IMR-90 (cell line): ENCODE measurements around the gene NGEF. TPM values are rescaled to one million over a fixed set of nuclear protein-coding genes. Genes with fewer than 3 reads are reported as not detected.

ENCODE experiments used
- ATAC-seq: fragments of 200-7000 bp; cut with Tn5 transposase; 2 replicates; pipeline ENCODE4 v1.9.1; 2020; ENCODE audit warnings: low read depth, mild to moderate bottlenecking, moderate library complexity
- BruUV-seq: library from RNA; stranded (reverse); fragments of 400-500 nt; replicated peaks from 2 replicates; lab custom pipeline; 2021; lab: Mats Ljungman, UMichigan
- CTCF ChIA-PET: fragments of 300-600 bp; formaldehyde crosslinking; extraction: SDS; loops from one replicate; lab custom pipeline; 2021; ENCODE audit warnings: antibody characterized with exemption; lab: Yijun Ruan, JAX
- POLR2A ChIA-PET: fragments of 300-600 bp; sonication (Branson Sonifier 250); formaldehyde crosslinking; loops from one replicate; lab custom pipeline; 2022; ENCODE audit warnings: antibody characterized with exemption; ENCODE audit not compliant: unreplicated experiment; lab: Charles Lee
- DNase-seq: peaks from one replicate; pipeline ENCODE4 v3.0.0; 2013
- H2AFZ ChIP-seq: replicated peaks from 2 replicates; pipeline ENCODE3; 2013; ENCODE audit warnings: low read length, mild to moderate bottlenecking; ENCODE audit not compliant: poor library complexity
- H2AK5ac ChIP-seq: 2 replicates; pipeline ENCODE4 v1.6.1; 2013; ENCODE audit warnings: low read depth, low read length, inconsistent platforms
- H2AK9ac ChIP-seq: replicated peaks from 2 replicates; pipeline ENCODE3; 2013; ENCODE audit warnings: mild to moderate bottlenecking, low read depth, low read length, moderate library complexity; ENCODE audit not compliant: poor library complexity
- H2BK120ac ChIP-seq: 2 replicates; pipeline ENCODE4 v1.6.1; 2013; ENCODE audit warnings: low read depth, low read length, inconsistent platforms
- H2BK15ac ChIP-seq: 3 replicates; pipeline ENCODE4 v1.6.1; 2013; ENCODE audit warnings: low read depth, low read length, inconsistent platforms
- H2BK20ac ChIP-seq: 2 replicates; pipeline ENCODE4 v1.6.1; 2013; ENCODE audit warnings: low read depth, mild to moderate bottlenecking, inconsistent platforms, low read length, moderate library complexity
- H2BK5ac ChIP-seq: 2 replicates; pipeline ENCODE4 v1.6.1; 2013; ENCODE audit warnings: mild to moderate bottlenecking, low read depth, low read length, inconsistent platforms; ENCODE audit not compliant: poor library complexity, severe bottlenecking
- H3K14ac ChIP-seq: replicated peaks from 2 replicates; pipeline ENCODE4 v1.6.1; 2013; ENCODE audit warnings: low read depth, low read length, inconsistent platforms
- H3K18ac ChIP-seq: 2 replicates; pipeline ENCODE4 v1.6.1; 2013; ENCODE audit warnings: low read depth, low read length, control low read depth
- H3K23ac ChIP-seq: 2 replicates; pipeline ENCODE4 v1.6.1; 2013; ENCODE audit warnings: low read depth, low read length, inconsistent platforms
- H3K27ac ChIP-seq: 2 replicates; pipeline ENCODE4 v1.5.1; 2013; ENCODE audit warnings: mild to moderate bottlenecking, control low read depth, low read length; ENCODE audit not compliant: insufficient read depth
- H3K27me3 ChIP-seq: 2 replicates; pipeline ENCODE4 v1.6.1; 2013; ENCODE audit warnings: low read length; ENCODE audit not compliant: control insufficient read depth, insufficient read depth
- H3K36me3 ChIP-seq: 2 replicates; pipeline ENCODE4 v1.6.1; 2013; ENCODE audit warnings: low read length, mixed read lengths; ENCODE audit not compliant: control insufficient read depth, insufficient read depth
- H3K4ac ChIP-seq: 2 replicates; pipeline ENCODE4 v1.6.1; 2013; ENCODE audit warnings: low read depth, low read length, inconsistent platforms
- H3K4me1 ChIP-seq: 2 replicates; pipeline ENCODE4 v1.6.1; 2013; ENCODE audit warnings: low read length, mixed read lengths; ENCODE audit not compliant: control insufficient read depth, insufficient read depth
- H3K4me2 ChIP-seq: 2 replicates; pipeline ENCODE4 v1.6.1; 2013; ENCODE audit warnings: low read depth, mild to moderate bottlenecking, control low read depth, low read length, moderate library complexity
- H3K4me3 ChIP-seq: 2 replicates; pipeline ENCODE4 v1.5.1; 2013; ENCODE audit warnings: low read depth, mild to moderate bottlenecking, control low read depth, low read length, moderate library complexity; ENCODE audit not compliant: insufficient read depth
- H3K56ac ChIP-seq: 2 replicates; pipeline ENCODE4 v1.6.1; 2013; ENCODE audit warnings: low read length, inconsistent platforms; ENCODE audit not compliant: insufficient read depth; ENCODE audit errors: extremely low read depth
- H3K79me1 ChIP-seq, 2 experiments: 2 replicates each; pipeline ENCODE4 v1.6.1; 2013; ENCODE audit warnings: low read length in 2 of 2, inconsistent platforms in 1 of 2, low read depth in 1 of 2
- H3K9ac ChIP-seq: 2 replicates; pipeline ENCODE4 v1.6.1; 2013; ENCODE audit warnings: low read depth, low read length, control low read depth
- H3K9me1 ChIP-seq: 2 replicates; pipeline ENCODE4 v1.6.1; 2013; ENCODE audit warnings: low read length, inconsistent platforms; ENCODE audit not compliant: insufficient read depth
- H3K9me3 ChIP-seq: 2 replicates; pipeline ENCODE4 v1.6.1; 2013; ENCODE audit warnings: low read length; ENCODE audit not compliant: control insufficient read depth, insufficient read depth
- H4K20me1 ChIP-seq: 2 replicates; pipeline ENCODE4 v1.6.1; 2013; ENCODE audit warnings: low read length, inconsistent platforms; ENCODE audit not compliant: insufficient read depth
- H4K5ac ChIP-seq: 2 replicates; pipeline ENCODE4 v1.6.1; 2013; ENCODE audit warnings: mild to moderate bottlenecking, low read depth, low read length, control low read depth
- H4K8ac ChIP-seq, 2 experiments: 2 replicates each; pipeline ENCODE4 v1.6.1; 2013; ENCODE audit warnings: low read depth in 2 of 2, low read length in 2 of 2, control low read depth in 1 of 2, inconsistent platforms in 1 of 2
- H4K91ac ChIP-seq: 2 replicates; pipeline ENCODE4 v1.6.1; 2013; ENCODE audit warnings: low read depth, low read length, inconsistent platforms; ENCODE audit not compliant: insufficient read depth
- BHLHE40 ChIP-seq: fragments of 150-350 bp; IDR thresholded peaks from 2 replicates; pipeline ENCODE4 v1.6.1; 2016; ENCODE audit warnings: mild to moderate bottlenecking, low read depth, low read length
- CEBPB ChIP-seq: IDR thresholded peaks from 2 replicates; pipeline ENCODE4 v1.6.1; 2012; ENCODE audit warnings: low read depth, low read length, improper control_type of control experiment
- CHD1 ChIP-seq: IDR thresholded peaks from 2 replicates; pipeline ENCODE4 v1.6.1; 2012; ENCODE audit warnings: low read depth, low read length, improper control_type of control experiment
- CTCF ChIP-seq: conservative IDR thresholded peaks from 2 replicates; pipeline ENCODE4 v1.5.1; 2012; ENCODE audit warnings: mild to moderate bottlenecking, low read depth, low read length, improper control_type of control experiment
- ELK1 ChIP-seq: fragments of 150-350 bp; IDR thresholded peaks from 2 replicates; pipeline ENCODE4 v1.6.1; 2016; ENCODE audit warnings: low read depth, mild to moderate bottlenecking, low read length, moderate library complexity, borderline replicate concordance
- FOS ChIP-seq: fragments of 150-350 bp; IDR thresholded peaks from 2 replicates; pipeline ENCODE4 v1.6.1; 2016; ENCODE audit warnings: low read depth, low read length
- MAFK ChIP-seq: IDR thresholded peaks from 2 replicates; pipeline ENCODE4 v1.6.1; 2012; ENCODE audit warnings: low read depth, low read length, improper control_type of control experiment
- MAZ ChIP-seq: IDR thresholded peaks from 2 replicates; pipeline ENCODE4 v1.6.1; 2012; ENCODE audit warnings: low read depth, mild to moderate bottlenecking, low read length, improper control_type of control experiment, moderate library complexity, borderline replicate concordance
- NFE2L2 ChIP-seq: fragments of 150-350 bp; IDR thresholded peaks from 2 replicates; pipeline ENCODE4 v1.6.1; 2016; ENCODE audit warnings: low read depth, mild to moderate bottlenecking, low read length
- POLR2A ChIP-seq: IDR thresholded peaks from 2 replicates; pipeline ENCODE4 v1.6.1; 2012; ENCODE audit warnings: mild to moderate bottlenecking, low read depth, low read length
- RAD21 ChIP-seq: IDR thresholded peaks from 2 replicates; pipeline ENCODE4 v1.6.1; 2012; ENCODE audit warnings: low read length, improper control_type of control experiment
- RCOR1 ChIP-seq: IDR thresholded peaks from 2 replicates; pipeline ENCODE4 v1.6.1; 2012; ENCODE audit warnings: mild to moderate bottlenecking, low read length, improper control_type of control experiment; ENCODE audit not compliant: insufficient replicate concordance
- RFX5 ChIP-seq: IDR thresholded peaks from 2 replicates; pipeline ENCODE4 v1.8.0; 2012; ENCODE audit warnings: low read depth, mild to moderate bottlenecking, low read length, moderate library complexity
- SMC3 ChIP-seq: fragments of 150-350 bp; IDR thresholded peaks from 2 replicates; pipeline ENCODE4 v1.6.1; 2016; ENCODE audit warnings: low read depth, mild to moderate bottlenecking, antibody characterized with exemption, low read length, moderate library complexity
- WGBS, 2 experiments: methylation state at CpG; one replicate each; pipeline versions ENCODE4 v1.1.5 to v1.1.7; 2013; ENCODE audit warnings: missing lambda C conversion rate in 2 of 2; ENCODE audit not compliant: insufficient read length in 1 of 2; ENCODE audit errors: extremely low coverage in 2 of 2; 5-methylcytosine and 5-hydroxymethylcytosine counted together
- dilution Hi-C: fragments of 300-500 bp; cut with HindIII; formaldehyde crosslinking; loops from one replicate; pipeline ENCODE4 v1.14.3; 2018; ENCODE audit warnings: low sequenced_read_pairs; ENCODE audit not compliant: unreplicated experiment
- in situ Hi-C: fragments of 300-500 bp; cut with MboI; formaldehyde crosslinking; loops from 3 replicates; pipeline ENCODE4 v1.14.3; 2019; ENCODE audit warnings: low sequenced_read_pairs, inconsistent platforms, mixed read lengths
- intact Hi-C: fragments of 100-400 bp; cut with micrococcal nuclease; formaldehyde crosslinking; loops from 2 replicates; pipeline ENCODE4 v1.10.0; 2022
- polyA plus RNA-seq, 3 experiments: library from polyadenylated mRNA; depleted of rRNA; stranded (reverse); fragments of >200 nt; gene quantifications; 2 replicates each; pipeline ENCODE4 v1.2.3, GENCODE V29; 2012; ENCODE audit warnings: low replicate concordance in 1 of 3
- total RNA-seq: library from RNA; depleted of rRNA; stranded (reverse); fragments of >200 nt; gene quantifications from 2 replicates; pipeline ENCODE4 v1.2.3, GENCODE V29; 2012
- TF ChIP-seq, protein P1 (sequence below): fragments of 150-350 bp; IDR thresholded peaks from 2 replicates; pipeline ENCODE4 v1.6.1; 2017; ENCODE audit warnings: mild to moderate bottlenecking, antibody characterized with exemption, low read length, low read depth

NGEF gene
- total and polyA plus RNA-seq, 2 of the 4 experiments (the other 2 are of a cell fraction), result 1.1 to 1.7 TPM

DNA sequence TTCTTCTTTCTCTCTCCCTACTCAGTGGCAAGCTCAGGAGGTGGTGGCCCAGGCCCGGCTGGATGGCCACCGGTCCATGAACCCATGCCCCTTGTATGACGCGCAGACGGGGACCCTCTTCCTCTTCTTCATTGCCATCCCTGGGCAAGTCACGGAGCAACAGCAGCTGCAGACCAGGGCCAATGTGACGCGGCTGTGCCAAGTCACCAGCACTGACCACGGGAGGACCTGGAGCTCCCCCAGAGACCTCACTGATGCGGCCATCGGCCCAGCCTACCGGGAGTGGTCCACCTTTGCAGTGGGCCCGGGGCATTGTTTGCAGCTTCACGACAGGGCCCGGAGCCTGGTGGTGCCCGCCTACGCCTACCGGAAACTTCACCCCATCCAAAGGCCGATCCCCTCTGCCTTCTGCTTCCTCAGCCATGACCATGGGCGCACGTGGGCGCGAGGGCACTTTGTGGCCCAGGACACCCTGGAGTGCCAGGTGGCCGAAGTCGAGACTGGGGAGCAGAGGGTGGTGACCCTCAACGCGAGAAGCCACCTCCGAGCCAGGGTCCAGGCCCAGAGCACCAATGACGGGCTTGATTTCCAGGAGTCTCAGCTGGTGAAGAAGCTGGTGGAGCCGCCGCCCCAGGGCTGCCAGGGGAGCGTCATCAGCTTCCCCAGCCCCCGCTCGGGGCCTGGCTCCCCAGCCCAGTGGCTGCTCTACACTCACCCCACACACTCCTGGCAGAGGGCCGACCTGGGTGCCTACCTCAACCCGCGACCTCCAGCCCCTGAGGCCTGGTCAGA, 21.2 kb upstream of the NGEF start:
- in situ Hi-C loops (no loop called here), dilution Hi-C loops (no loop called here), intact Hi-C loops (no loop called here)
- H2AK9ac ChIP-seq, result no peak overlapping the region
- H2BK15ac ChIP-seq, result no peak overlapping the region
- H2AFZ ChIP-seq, result no peak overlapping the region
- H3K36me3 ChIP-seq, result no peaks in the 10 kb centered on the region
- CTCF ChIA-PET, result no interaction called here
- no peak for ATAC-seq
- no peak overlapping the region for H3K14ac ChIP-seq
- no peak overlapping the region for H2AK5ac ChIP-seq
- POLR2A ChIA-PET, result no interaction called here
- no peak for DNase-seq
- no TSS peak for BruUV-seq
- H3K9ac ChIP-seq, result no peak overlapping the region
- peaks cover 4% of the 10 kb centered on the region; the same call in 1 of the 2 replicates for H3K9me3 ChIP-seq
- 91% methylated on average over 7 of the region's 37 CpGs; no CpG with 5 or more reads in 1 of the 2 experiments for WGBS, 2 experiments
- no peak overlapping the region for H2BK120ac ChIP-seq
- no peak overlapping the region for H4K5ac ChIP-seq
- H3K79me1 ChIP-seq, result no peaks in the 10 kb centered on the region
- H3K4me2 ChIP-seq, result no peak overlapping the region
- no peak overlapping the region for H3K23ac ChIP-seq
- no peak overlapping the region for H3K27ac ChIP-seq
- H3K4ac ChIP-seq, result no peak overlapping the region
- peaks cover 3% of the 10 kb centered on the region for H3K27me3 ChIP-seq
- H4K8ac ChIP-seq, result no peak overlapping the region
- no peak overlapping the region for H3K18ac ChIP-seq
- H4K20me1 ChIP-seq, result no peaks in the 10 kb centered on the region
- H3K56ac ChIP-seq, result no peak overlapping the region
- H3K4me3 ChIP-seq, result no peak overlapping the region
- no peaks in the 10 kb centered on the region for H3K4me1 ChIP-seq
- H3K9me1 ChIP-seq, result peaks cover 8% of the 10 kb centered on the region; the same call in 1 of the 2 replicates
- H2BK5ac ChIP-seq, result no peak overlapping the region
- H4K91ac ChIP-seq, result no peak overlapping the region
- H2BK20ac ChIP-seq, result no peak overlapping the region
- TF ChIP-seq MAZ, result no peak
- TF ChIP-seq FOS, result no peak
- no peak for TF ChIP-seq ELK1
- TF ChIP-seq, protein P1, sequence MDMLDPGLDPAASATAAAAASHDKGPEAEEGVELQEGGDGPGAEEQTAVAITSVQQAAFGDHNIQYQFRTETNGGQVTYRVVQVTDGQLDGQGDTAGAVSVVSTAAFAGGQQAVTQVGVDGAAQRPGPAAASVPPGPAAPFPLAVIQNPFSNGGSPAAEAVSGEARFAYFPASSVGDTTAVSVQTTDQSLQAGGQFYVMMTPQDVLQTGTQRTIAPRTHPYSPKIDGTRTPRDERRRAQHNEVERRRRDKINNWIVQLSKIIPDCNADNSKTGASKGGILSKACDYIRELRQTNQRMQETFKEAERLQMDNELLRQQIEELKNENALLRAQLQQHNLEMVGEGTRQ, result no peak
- no peak for TF ChIP-seq CHD1
- no peak for TF ChIP-seq POLR2A
- TF ChIP-seq BHLHE40, result no peak
- TF ChIP-seq SMC3, result no peak
- no peak for TF ChIP-seq CTCF
- no peak for TF ChIP-seq RFX5
- no peak for TF ChIP-seq RAD21
- TF ChIP-seq CEBPB, result no peak
- TF ChIP-seq MAFK, result no peak
- TF ChIP-seq NFE2L2, result no peak
- no peak for TF ChIP-seq RCOR1
